ENCODE results near the gene TSTD2.

- TF ChIP-seq POLR2A (IDR thresholded peaks at IDR 0.05), result no peak
- no peak for TF ChIP-seq CTCF (IDR thresholded peaks at IDR 0.05)
Measured at GRCh38 chr9:97636903-97637302, 3.7 kb upstream of the TSTD2 start.

Measured in esophagus squamous epithelium (tissue), 4 donors.